CD14-positive monocyte (primary cell): ENCODE measurements around the gene NAPB. TPM values are rescaled to one million over a fixed set of nuclear protein-coding genes. Genes with fewer than 3 reads are reported as not detected.

Source experiments
- DNase-seq, 3 donors: peaks; one replicate each; pipeline ENCODE4 v3.0.0-alpha.2; 2011 to 2022
- H2AFZ ChIP-seq: 2 replicates; pipeline ENCODE4 v1.6.0; 2012; ENCODE audit warnings: mild to moderate bottlenecking, low read depth, low read length, inconsistent platforms; ENCODE audit not compliant: insufficient read depth, poor library complexity, severe bottlenecking
- H3K27ac ChIP-seq, 2 donors: 1 replicate in 1 of 2; 2 replicates in 1 of 2; pipeline ENCODE4 v1.5.1; 2012 to 2013; ENCODE audit warnings: low read length in 2 of 2, control low read depth in 1 of 2, inconsistent platforms in 1 of 2, low read depth in 1 of 2, mild to moderate bottlenecking in 1 of 2
- H3K27me3 ChIP-seq, 2 donors: one replicate each; pipeline versions ENCODE4 v1.6.0 to v1.6.1; 2011 to 2013; ENCODE audit warnings: low read length in 2 of 2; ENCODE audit not compliant: control insufficient read depth in 2 of 2, insufficient read depth in 2 of 2
- H3K36me3 ChIP-seq, 2 donors: replicated peaks in 1 of 2; 1 replicate in 1 of 2; 2 replicates in 1 of 2; pipeline versions ENCODE4 v1.5.1 to v1.6.1; 2012 to 2013; ENCODE audit warnings: low read length in 2 of 2, control low read depth in 1 of 2, inconsistent platforms in 1 of 2, mild to moderate bottlenecking in 1 of 2; ENCODE audit not compliant: insufficient read depth in 2 of 2, control insufficient read depth in 1 of 2
- H3K4me1 ChIP-seq, 2 donors: 1 replicate in 1 of 2; 2 replicates in 1 of 2; pipeline versions ENCODE4 v1.5.1 to v1.6.1; 2012 to 2013; ENCODE audit warnings: low read length in 2 of 2, control low read depth in 1 of 2, inconsistent platforms in 1 of 2, mild to moderate bottlenecking in 1 of 2, moderate library complexity in 1 of 2; ENCODE audit not compliant: insufficient read depth in 2 of 2, control insufficient read depth in 1 of 2
- H3K4me2 ChIP-seq: replicated peaks from 2 replicates; pipeline ENCODE3; 2012; ENCODE audit warnings: low read length, moderate library complexity, mild to moderate bottlenecking; ENCODE audit not compliant: poor library complexity, severe bottlenecking; ENCODE audit errors: extremely low read depth
- H3K4me3 ChIP-seq, 3 experiments: fragments of 200-600 bp in 1 of 3; sonication (generic) in 1 of 3; replicated peaks in 1 of 3; 1 replicate in 2 of 3; 2 replicates in 1 of 3; pipeline ENCODE4 v1.5.1; 2011 to 2013; ENCODE audit warnings: low read length in 3 of 3, mild to moderate bottlenecking in 3 of 3, control low read depth in 2 of 3, low read depth in 2 of 3, inconsistent platforms in 1 of 3, moderate library complexity in 1 of 3
- H3K79me2 ChIP-seq: 2 replicates; pipeline ENCODE4 v1.6.0; 2012; ENCODE audit warnings: mild to moderate bottlenecking, control low read depth, inconsistent platforms, low read length, moderate library complexity; ENCODE audit not compliant: insufficient read depth
- H3K9ac ChIP-seq: 2 replicates; pipeline ENCODE4 v1.6.0; 2017; ENCODE audit warnings: low read length, mild to moderate bottlenecking; ENCODE audit not compliant: insufficient read depth, poor library complexity, severe bottlenecking
- H3K9me3 ChIP-seq, 2 donors: replicated peaks in 1 of 2; 1 replicate in 1 of 2; 2 replicates in 1 of 2; pipeline versions ENCODE4 v1.5.1 to v1.6.1; 2012 to 2013; ENCODE audit warnings: low read length in 2 of 2, control low read depth in 1 of 2; ENCODE audit not compliant: control insufficient read depth in 1 of 2, insufficient read depth in 1 of 2
- H4K20me1 ChIP-seq: 2 replicates; pipeline ENCODE4 v1.6.0; 2012; ENCODE audit warnings: mild to moderate bottlenecking, low read length, control low read depth, moderate library complexity; ENCODE audit not compliant: insufficient read depth
- H3K27ac Mint-ChIP-seq, 7 donors: one replicate each; pipeline ENCODE4 v1.8.0; 2020; ENCODE audit warnings: mild to moderate bottlenecking in 7 of 7, mixed read lengths in 7 of 7, moderate library complexity in 6 of 7, inconsistent platforms in 2 of 7
- H3K27me3 Mint-ChIP-seq, 3 donors: one replicate each; pipeline ENCODE4 v1.8.0; 2021 to 2022; ENCODE audit warnings: low read depth in 3 of 3, mild to moderate bottlenecking in 3 of 3, mixed read lengths in 3 of 3, moderate library complexity in 3 of 3, inconsistent platforms in 1 of 3
- H3K36me3 Mint-ChIP-seq, 2 donors: one replicate each; pipeline ENCODE4 v1.8.0; 2020; ENCODE audit warnings: mixed read lengths in 2 of 2, inconsistent platforms in 1 of 2, mild to moderate bottlenecking in 1 of 2
- H3K4me1 Mint-ChIP-seq: one replicate; pipeline ENCODE4 v1.8.0; 2020; ENCODE audit warnings: mild to moderate bottlenecking, mixed read lengths
- H3K4me3 Mint-ChIP-seq, 2 donors: one replicate each; pipeline ENCODE4 v1.8.0; 2020; ENCODE audit warnings: mild to moderate bottlenecking in 2 of 2, mixed read lengths in 2 of 2, moderate library complexity in 1 of 2
- H3K9me3 Mint-ChIP-seq, 7 donors: one replicate each; pipeline ENCODE4 v1.8.0; 2020 to 2022; ENCODE audit warnings: mixed read lengths in 7 of 7, mild to moderate bottlenecking in 6 of 7, moderate library complexity in 6 of 7, inconsistent platforms in 2 of 7
- WGBS: methylation state at CpG from one replicate; pipeline ENCODE4 v1.1.5; 2013; ENCODE audit warnings: missing lambda C conversion rate; ENCODE audit not compliant: insufficient coverage; 5-methylcytosine and 5-hydroxymethylcytosine counted together
- intact Hi-C, 2 donors: fragments of 100-400 bp; cut with micrococcal nuclease; formaldehyde crosslinking; loops; one replicate each; pipeline versions ENCODE4 v1.15.0 to v1.15.1; 2023
- polyA plus RNA-seq, 3 donors: library from polyadenylated mRNA; depleted of rRNA in 1 of 3; unstranded in 2 of 3; stranded (reverse) in 1 of 3; fragments of 300-500 nt in 2 of 3; fragments of >200 nt in 1 of 3; fragmentation: Illumina TruSeq in 2 of 3; gene quantifications; 1 replicate in 2 of 3; 2 replicates in 1 of 3; pipeline ENCODE4 v1.2.3, GENCODE V29; 2012 to 2021
- TF ChIP-seq, protein P1 (sequence below): fragments of 200-600 bp; IDR thresholded peaks from one replicate; pipeline ENCODE4 v1.8.0; 2022; ENCODE audit warnings: antibody characterized with exemption, mild to moderate bottlenecking

Gene NAPB
- polyA plus RNA-seq, 3 donors, result 2.4 to 6.3 (median 2.6) TPM

DNA sequence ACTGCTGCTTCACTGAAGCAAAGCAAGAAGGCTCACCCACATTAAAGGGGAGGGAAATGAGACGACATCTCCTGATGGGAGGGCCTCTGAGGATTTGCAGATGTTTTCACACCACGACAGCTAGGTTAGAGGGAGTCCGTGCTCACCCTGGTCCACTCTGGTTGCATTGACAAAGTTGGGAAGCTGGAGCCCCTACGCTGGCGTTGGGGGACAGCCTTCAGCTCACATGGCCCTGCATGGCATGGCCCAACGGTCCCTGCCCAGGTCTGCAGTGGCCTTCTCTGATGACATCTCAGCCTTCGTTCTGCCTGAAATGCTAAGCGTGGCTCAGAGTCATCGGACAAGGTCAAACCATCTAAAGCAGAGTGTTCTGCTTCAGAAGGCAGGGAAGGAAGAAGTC is 3.8 kb upstream of the NAPB start:
- Mint-ChIP-seq H3K36me3 (no peaks in the 10 kb centered on the region), H3K4me1 (peaks cover 5% of the 10 kb centered on the region), H3K27me3 (no peaks in the 10 kb centered on the region), H3K4me3 (no peak overlapping the region), H3K9me3 (peaks cover 0 to 2% (median 0%) of the 10 kb centered on the region in 7 donors), H3K27ac (no peak overlapping the region)
- no peaks in the 10 kb centered on the region for H3K36me3 ChIP-seq
- H3K27ac ChIP-seq, result no peak overlapping the region
- peaks cover 11% of the 10 kb centered on the region for H3K79me2 ChIP-seq
- TF ChIP-seq, protein P1, sequence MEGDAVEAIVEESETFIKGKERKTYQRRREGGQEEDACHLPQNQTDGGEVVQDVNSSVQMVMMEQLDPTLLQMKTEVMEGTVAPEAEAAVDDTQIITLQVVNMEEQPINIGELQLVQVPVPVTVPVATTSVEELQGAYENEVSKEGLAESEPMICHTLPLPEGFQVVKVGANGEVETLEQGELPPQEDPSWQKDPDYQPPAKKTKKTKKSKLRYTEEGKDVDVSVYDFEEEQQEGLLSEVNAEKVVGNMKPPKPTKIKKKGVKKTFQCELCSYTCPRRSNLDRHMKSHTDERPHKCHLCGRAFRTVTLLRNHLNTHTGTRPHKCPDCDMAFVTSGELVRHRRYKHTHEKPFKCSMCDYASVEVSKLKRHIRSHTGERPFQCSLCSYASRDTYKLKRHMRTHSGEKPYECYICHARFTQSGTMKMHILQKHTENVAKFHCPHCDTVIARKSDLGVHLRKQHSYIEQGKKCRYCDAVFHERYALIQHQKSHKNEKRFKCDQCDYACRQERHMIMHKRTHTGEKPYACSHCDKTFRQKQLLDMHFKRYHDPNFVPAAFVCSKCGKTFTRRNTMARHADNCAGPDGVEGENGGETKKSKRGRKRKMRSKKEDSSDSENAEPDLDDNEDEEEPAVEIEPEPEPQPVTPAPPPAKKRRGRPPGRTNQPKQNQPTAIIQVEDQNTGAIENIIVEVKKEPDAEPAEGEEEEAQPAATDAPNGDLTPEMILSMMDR, result no peak
- DNase-seq, result no peak
- no peak overlapping the region for H2AFZ ChIP-seq
- peaks cover 5% of the 10 kb centered on the region in 2 donors for H3K4me1 ChIP-seq
- H3K27me3 ChIP-seq, result no peaks in the 10 kb centered on the region
- no peaks in the 10 kb centered on the region for H4K20me1 ChIP-seq
- no peaks in the 10 kb centered on the region for H3K9me3 ChIP-seq
- no peak overlapping the region for H3K4me2 ChIP-seq
- intact Hi-C loops, result no loop called here
- no peak overlapping the region for H3K4me3 ChIP-seq
- no peak overlapping the region for H3K9ac ChIP-seq
- 92% methylated on average over 9 of the region's 9 CpGs for WGBS

DNA sequence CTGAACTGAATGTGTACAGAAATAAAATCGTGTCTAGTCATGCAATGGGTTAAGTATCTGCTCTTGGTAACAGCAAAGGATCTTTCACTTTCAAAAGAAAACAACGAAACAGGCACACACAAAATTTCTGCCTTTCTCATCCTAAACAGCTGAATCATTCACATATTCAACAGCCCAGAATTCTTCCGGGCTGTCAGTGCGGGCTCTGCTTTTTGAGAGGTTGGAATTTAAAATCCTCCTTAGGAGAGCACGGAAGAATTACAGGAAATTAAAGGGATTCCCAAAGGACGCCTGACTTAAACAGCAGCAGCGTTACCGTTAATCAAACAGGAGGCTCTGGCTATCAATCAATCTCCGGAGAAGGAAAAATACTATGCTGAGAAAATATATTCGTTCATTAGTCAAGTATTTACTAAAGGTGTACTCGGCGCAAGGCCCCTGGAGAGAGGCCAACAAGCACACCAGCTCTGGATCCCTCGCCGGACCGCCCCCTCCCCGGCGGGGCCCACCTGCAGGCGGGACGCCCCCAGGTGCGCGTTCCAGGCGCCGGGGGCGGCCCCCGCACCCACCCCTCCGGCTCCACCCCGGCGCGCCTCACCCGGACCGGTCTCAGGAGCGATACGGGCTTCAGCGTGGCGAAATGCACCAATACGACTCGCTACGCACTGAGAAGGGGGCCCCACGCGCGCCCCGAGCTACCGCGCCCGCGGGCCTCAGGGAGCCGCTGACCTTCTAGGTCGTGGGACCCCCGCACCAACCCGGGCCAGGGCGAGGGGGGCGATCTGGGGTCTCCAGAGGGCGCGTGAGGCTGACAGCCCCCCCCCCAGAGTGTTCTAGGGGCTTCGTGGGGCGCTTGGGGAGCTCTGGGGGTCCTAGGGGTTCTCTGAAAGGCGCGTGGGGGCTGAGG is 1.0 kb downstream of the NAPB start:
- DNase-seq, result peak; percentile 17 to 37 (median 24)
- Histone ChIP-seq H3K4me3 (peak overlapping the region; percentile 87 to 99 (median 94)), H3K79me2 (peaks cover 59% of the 10 kb centered on the region), H3K9ac (peak overlapping the region; percentile 87), H3K9me3 (no peaks in the 10 kb centered on the region), H3K27ac (peak overlapping the region; percentile 75 to 84), H2AFZ (peak overlapping the region; percentile 82), H4K20me1 (peaks cover 8% of the 10 kb centered on the region), H3K4me1 (peaks cover 12% of the 10 kb centered on the region in 2 donors), H3K4me2 (peak overlapping the region; percentile 93), H3K27me3 (no peaks in the 10 kb centered on the region), H3K36me3 (no peaks in the 10 kb centered on the region)
- H3K36me3 Mint-ChIP-seq, result peaks cover 0 to 2% of the 10 kb centered on the region in 2 donors
- peak overlapping the region; percentile 81 to 91 for H3K4me3 Mint-ChIP-seq
- intact Hi-C loops, result loop anchor here (5.0 kb wide), 3 partner anchors 43 to 63 kb away; partner anchors contain the start of gene GZF1 (in 1 of the 2)
- H3K4me1 Mint-ChIP-seq, result peaks cover 26% of the 10 kb centered on the region
- no peaks in the 10 kb centered on the region for H3K27me3 Mint-ChIP-seq
- H3K9me3 Mint-ChIP-seq, result peaks cover 0 to 2% (median 0%) of the 10 kb centered on the region in 7 donors
- H3K27ac Mint-ChIP-seq, result peak overlapping the region; percentile 85 to 93 (median 92)
- WGBS, result 0% methylated on average over 42 of the region's 58 CpGs
- TF ChIP-seq, protein P1, result no peak
